Subcutaneous abdominal adipose tissue (tissue), 5 donors: ENCODE measurements around the gene GOLGA6L7.
"Not testable (repeated sequence)": the region's sequence is repeated elsewhere in the genome, so short reads cannot be mapped to it uniquely, and the experiment has no call there.

Experiments
- H3K27ac ChIP-seq: one replicate; pipeline ENCODE4 v1.7.0; 2013; ENCODE audit warnings: low read depth, mild to moderate bottlenecking, inconsistent platforms, low read length, moderate library complexity
- H3K27me3 ChIP-seq, 5 donors: one replicate each; pipeline ENCODE4 v1.7.0; 2013; ENCODE audit warnings: low read length in 5 of 5, inconsistent platforms in 1 of 5; ENCODE audit not compliant: control insufficient read depth in 5 of 5, insufficient read depth in 4 of 5
- H3K36me3 ChIP-seq, 5 donors: one replicate each; pipeline ENCODE4 v1.7.0; 2013; ENCODE audit warnings: low read length in 5 of 5; ENCODE audit not compliant: control insufficient read depth in 5 of 5, insufficient read depth in 5 of 5
- H3K4me1 ChIP-seq, 5 donors: one replicate each; pipeline ENCODE4 v1.7.0; 2013; ENCODE audit warnings: low read length in 5 of 5, mild to moderate bottlenecking in 3 of 5, moderate library complexity in 1 of 5; ENCODE audit not compliant: control insufficient read depth in 5 of 5, insufficient read depth in 5 of 5
- H3K4me3 ChIP-seq, 5 donors: one replicate each; pipeline ENCODE4 v1.7.0; 2013; ENCODE audit warnings: low read length in 5 of 5, low read depth in 1 of 5
- H3K9ac ChIP-seq, 5 donors: one replicate each; pipeline ENCODE4 v1.7.0; 2013; ENCODE audit warnings: low read length in 5 of 5, mild to moderate bottlenecking in 4 of 5, moderate library complexity in 3 of 5
- H3K9me3 ChIP-seq, 5 donors: one replicate each; pipeline ENCODE4 v1.7.0; 2013; ENCODE audit warnings: low read length in 5 of 5; ENCODE audit not compliant: control insufficient read depth in 5 of 5
- donor health status: healthy.
- donor health status: healthy.
- donor health status: healthy.
- donor health status: healthy.
- donor health status: healthy.

Gene GOLGA6L7

DNA sequence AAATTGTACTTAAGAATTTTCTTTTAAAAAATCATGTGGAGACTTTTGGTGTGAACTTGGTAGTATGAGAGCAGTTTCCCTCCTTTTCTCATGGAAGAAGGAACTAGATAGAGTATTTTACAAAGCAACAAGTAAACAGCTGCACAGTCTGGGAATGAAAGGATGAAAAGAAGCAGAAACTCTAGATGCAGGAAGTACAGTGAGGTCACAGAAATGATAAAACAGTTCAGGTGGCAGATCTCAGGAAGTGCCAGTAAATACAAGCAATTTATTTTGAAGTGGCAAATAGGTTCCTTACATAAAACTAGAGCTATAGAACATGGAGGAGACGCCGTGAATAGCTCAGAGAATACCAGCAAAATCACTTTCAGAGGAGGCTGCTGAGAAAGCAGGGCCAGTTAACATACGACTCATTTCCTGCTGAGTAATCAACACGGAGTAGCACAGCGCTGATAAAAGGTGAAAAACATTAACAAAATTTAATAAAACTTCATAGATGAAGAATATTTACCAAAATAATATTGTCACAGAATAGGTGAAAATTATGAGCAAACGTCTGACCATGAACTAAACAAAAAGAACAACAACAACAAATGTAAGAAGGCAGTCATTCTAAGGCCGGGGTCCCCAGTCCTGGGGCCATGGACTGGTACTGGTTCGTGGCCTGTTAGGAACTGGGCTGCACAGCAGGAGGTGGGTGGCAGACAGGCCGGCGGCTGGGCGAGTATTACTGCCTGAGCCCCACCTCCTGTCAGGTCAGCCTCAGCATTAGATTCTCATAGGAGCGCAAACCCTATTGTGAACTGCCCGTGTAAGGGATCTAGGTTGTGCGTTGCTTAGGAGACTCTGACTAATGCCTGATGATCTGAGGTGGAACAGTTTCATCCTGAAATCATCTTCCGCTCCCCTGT lies 29.2 kb downstream of the GOLGA6L7 start:
- H3K27ac ChIP-seq, H3K36me3 ChIP-seq, H3K4me1 ChIP-seq, H3K9ac ChIP-seq, H3K9me3 ChIP-seq, H3K27me3 ChIP-seq, H3K4me3 ChIP-seq: not testable (repeated sequence)

DNA sequence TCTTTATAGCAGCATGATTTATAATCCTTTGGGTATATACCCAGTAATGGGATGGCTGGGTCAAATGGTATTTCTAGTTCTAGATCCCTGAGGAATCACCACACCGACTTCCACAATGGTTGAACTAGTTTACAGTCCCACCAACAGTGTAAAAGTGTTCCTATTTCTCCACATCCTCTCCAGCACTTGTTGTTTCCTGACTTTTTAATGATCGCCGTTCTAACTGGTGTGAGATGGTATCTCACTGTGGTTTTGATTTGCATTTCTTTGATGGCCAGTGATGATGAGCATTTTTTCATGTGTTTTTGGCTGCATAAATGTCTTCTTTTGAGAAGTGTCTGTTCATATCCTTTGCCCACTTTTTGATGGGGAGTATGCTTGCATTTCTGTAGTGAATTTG lies 30.3 kb downstream of the GOLGA6L7 start:
- not testable (repeated sequence) for H3K4me1 ChIP-seq, H3K27ac ChIP-seq, H3K4me3 ChIP-seq, H3K36me3 ChIP-seq, H3K9me3 ChIP-seq, H3K9ac ChIP-seq, H3K27me3 ChIP-seq

DNA sequence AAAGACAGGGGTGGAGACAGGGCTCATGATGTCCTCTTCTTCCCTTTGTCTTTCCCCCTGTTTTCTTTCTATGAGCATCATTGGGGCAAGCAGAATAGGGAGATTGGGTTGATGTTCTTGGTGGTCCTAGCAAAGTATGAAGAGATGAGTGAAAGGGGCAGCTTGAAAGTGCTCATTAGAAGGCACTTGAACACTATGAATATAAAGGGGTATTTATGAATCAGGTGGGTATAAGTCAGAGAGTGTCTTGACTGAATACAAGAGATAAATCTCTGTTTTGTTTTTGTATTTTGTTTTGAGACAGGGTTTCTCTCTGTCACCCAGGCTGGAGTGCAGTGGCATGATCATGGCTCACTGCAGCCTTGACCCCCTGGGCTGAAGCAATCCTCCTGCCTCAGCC lies 34.4 kb downstream of the GOLGA6L7 start:
- H3K27me3 ChIP-seq, H3K36me3 ChIP-seq, H3K9ac ChIP-seq, H3K27ac ChIP-seq, H3K4me1 ChIP-seq, H3K9me3 ChIP-seq, H3K4me3 ChIP-seq: not testable (repeated sequence)

DNA sequence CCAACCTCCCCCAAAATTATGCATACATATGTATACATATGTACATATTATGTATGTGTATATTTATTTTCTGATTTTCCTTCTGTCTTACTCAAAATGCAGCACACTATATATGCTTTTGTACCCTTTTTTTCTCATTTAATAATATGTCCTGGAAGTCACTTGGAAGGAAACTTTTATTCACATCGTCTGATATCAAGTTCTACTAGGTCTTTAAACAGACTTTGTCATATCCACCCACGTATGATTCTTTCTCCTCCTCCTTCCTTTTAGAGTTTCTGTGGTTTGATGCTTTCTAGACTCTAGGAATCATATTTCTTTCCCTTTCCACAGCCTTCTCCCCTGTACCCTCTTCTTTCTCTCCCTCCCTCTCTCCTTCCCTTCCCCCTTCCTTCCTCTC lies 35.1 kb downstream of the GOLGA6L7 start:
- not testable (repeated sequence) for H3K9ac ChIP-seq, H3K27me3 ChIP-seq, H3K36me3 ChIP-seq, H3K9me3 ChIP-seq, H3K4me1 ChIP-seq, H3K27ac ChIP-seq, H3K4me3 ChIP-seq

DNA sequence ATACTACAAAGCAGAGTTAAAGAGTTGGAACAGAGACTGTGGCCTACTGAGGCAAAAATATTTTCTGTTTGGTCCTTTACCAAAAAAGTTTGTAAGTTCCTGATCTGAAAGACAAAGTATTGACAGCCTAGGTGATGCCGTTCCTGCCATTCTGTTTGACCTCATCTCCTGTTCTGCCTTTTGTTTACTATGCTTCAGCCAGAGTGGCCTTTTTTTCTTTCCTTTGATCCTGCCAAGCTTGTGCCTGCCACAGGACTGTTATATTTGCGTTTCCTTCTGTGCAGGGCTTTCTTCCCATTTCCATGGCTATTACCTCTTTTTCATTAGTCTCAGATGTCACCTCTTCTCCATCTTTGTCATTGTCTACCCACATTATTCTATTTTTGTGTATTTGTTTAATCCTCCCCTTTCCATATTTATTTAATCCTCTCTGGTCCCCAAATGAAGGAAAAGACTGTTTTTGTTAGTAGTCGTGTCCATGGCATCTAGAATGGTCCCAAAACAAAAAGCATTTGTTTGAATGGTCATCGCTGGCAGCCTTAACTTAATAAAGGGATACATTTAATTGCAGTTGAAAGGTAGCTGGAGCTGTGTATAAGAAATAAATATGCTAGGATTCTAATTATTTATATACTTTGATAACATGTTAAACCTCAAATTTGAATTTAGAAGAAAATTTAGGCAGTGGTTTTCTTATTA lies 36.4 kb downstream of the GOLGA6L7 start:
- H3K27me3 ChIP-seq, H3K27ac ChIP-seq, H3K4me3 ChIP-seq, H3K36me3 ChIP-seq, H3K9me3 ChIP-seq, H3K9ac ChIP-seq, H3K4me1 ChIP-seq: not testable (repeated sequence)

DNA sequence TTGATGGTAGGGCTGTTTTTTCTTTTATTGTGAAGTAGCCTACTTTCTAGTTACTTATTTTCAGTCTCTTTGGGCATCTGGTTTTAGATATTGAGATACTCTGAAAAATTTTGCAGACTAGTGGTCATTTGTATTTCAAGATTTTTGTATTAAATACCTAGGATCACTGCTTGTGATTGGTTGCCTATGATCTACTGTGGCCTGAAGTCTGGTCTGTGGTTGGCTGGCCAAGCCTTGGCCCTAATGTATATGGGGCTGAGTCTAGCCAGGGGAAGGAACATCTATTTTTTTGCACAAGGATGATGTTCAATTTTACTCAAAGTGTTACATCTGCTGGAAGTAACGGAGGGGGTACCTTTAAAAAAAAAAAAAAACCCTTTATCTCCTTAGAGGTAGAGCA lies 38.0 kb downstream of the GOLGA6L7 start:
- H3K4me3 ChIP-seq, H3K9ac ChIP-seq, H3K36me3 ChIP-seq, H3K9me3 ChIP-seq, H3K27me3 ChIP-seq, H3K4me1 ChIP-seq, H3K27ac ChIP-seq: not testable (repeated sequence)

DNA sequence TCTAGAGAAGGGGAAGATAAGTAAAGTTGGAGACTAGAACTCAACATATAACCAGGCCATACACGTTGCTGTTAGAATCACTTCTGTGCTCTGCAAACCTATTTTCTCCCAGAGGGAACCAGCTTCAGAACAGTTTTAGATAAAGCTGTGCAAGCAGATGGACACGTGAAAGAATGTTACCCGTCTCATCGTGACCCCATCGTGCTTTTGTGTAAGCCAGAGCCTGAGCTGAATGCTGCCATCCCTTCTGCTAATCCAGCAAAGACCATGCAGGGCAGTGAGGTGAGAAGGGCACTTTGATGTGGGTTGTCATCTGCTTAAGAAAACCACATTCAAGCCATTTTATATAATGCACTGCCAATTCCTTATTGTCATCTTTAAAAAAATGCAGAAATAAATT lies 40.3 kb downstream of the GOLGA6L7 start:
- H3K4me1 ChIP-seq, H3K4me3 ChIP-seq, H3K27ac ChIP-seq, H3K27me3 ChIP-seq, H3K9ac ChIP-seq, H3K9me3 ChIP-seq, H3K36me3 ChIP-seq: not testable (repeated sequence)

DNA sequence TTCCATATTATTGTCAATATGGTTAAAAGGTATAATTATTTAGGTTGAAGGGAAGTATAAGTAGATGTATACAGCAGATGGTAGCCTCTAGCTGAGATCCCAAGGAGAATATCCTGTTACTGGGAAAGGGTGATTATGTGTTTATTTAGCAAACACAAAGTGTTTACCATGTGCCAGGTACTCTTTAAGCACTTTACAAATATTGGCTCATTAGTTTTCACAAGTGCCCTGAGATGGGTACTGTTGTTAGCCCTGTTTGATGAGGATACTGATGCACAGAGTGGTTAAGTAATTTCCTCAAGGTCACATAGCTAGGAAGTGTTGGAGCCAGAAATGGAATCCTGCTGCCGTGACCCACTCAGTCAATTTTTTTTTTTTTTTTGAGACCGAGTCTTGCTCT lies 48.1 kb downstream of the GOLGA6L7 start:
- not testable (repeated sequence) for H3K27ac ChIP-seq, H3K4me3 ChIP-seq, H3K36me3 ChIP-seq, H3K27me3 ChIP-seq, H3K9me3 ChIP-seq, H3K9ac ChIP-seq, H3K4me1 ChIP-seq

DNA sequence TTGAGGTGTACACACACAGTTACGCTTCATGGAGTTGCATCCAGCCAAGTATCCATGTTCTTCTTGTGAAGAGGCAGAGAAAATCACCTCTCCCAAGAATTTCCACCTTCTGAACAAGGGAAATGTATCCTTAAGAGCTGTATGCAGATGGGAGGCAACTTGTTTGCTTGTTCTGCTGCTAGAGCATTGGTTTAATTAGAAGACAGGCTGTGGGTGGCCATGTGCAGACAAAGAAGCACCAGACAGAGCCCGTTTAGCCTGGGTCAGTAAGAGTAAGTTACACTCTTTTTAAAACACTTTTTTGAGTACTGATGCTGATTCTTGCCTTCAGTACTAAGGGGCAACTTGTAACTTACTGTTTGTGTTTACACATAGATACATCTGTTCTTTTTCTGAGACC lies 50.2 kb downstream of the GOLGA6L7 start:
- not testable (repeated sequence) for H3K4me3 ChIP-seq, H3K27me3 ChIP-seq, H3K4me1 ChIP-seq, H3K9ac ChIP-seq, H3K9me3 ChIP-seq, H3K27ac ChIP-seq, H3K36me3 ChIP-seq

DNA sequence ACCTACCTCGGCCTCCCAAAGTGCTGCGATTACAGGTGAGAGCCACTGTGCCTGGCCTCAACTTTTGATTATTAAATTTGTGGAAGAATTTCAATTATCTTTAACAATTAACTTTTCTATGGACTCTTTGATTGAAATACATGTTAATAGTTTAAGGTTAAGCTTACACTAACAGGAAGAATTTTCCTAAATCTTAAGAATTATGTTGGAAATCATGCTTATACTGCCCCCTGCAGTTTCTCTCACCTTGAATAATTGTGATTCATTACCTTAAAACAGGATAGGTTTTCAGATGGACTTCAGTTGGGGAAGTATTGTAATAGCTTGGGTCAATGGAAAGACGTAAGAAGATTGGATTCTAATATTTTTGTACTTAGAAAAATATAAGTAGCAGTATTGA lies 54.2 kb downstream of the GOLGA6L7 start:
- not testable (repeated sequence) for H3K4me1 ChIP-seq, H3K27me3 ChIP-seq, H3K4me3 ChIP-seq, H3K27ac ChIP-seq, H3K9ac ChIP-seq, H3K9me3 ChIP-seq, H3K36me3 ChIP-seq
